ENCODE measurements around the gene PTPN7.
A peak's percentile ranks its signal among the peaks of the same experiment; 100 is the strongest.
"Not testable (repeated sequence)": the region's sequence is repeated elsewhere in the genome, so short reads cannot be mapped to it uniquely, and the experiment has no call there.

PTPN7 gene

GRCh38 chr1:202156590-202156989 is 3.8 kb downstream of the PTPN7 start:
- H3K27ac Mint-ChIP-seq, result no peak overlapping the region
- H3K27me3 Mint-ChIP-seq (ENCODE audit: low read depth), result no peaks in the 10 kb centered on the region
- peaks cover 55% of the 10 kb centered on the region for H3K4me1 Mint-ChIP-seq (ENCODE audit: low read depth)
- DNase-seq (ENCODE audit: low spot score), result no peak
- H3K4me3 Mint-ChIP-seq, result peak overlapping the region; percentile 62
- no peaks in the 10 kb centered on the region for H3K9me3 Mint-ChIP-seq
- H3K36me3 Mint-ChIP-seq (ENCODE audit: low read depth), result peaks cover 72% of the 10 kb centered on the region

GRCh38 chr1:202155478-202156021 is 4.9 kb downstream of the PTPN7 start:
- Mint-ChIP-seq H3K4me1 (ENCODE audit: low read depth) (peaks cover 53% of the 10 kb centered on the region), H3K4me3 (peak overlapping the region; percentile 43), H3K36me3 (ENCODE audit: low read depth) (peaks cover 81% of the 10 kb centered on the region), H3K27me3 (ENCODE audit: low read depth) (no peaks in the 10 kb centered on the region), H3K9me3 (no peaks in the 10 kb centered on the region), H3K27ac (peak overlapping the region; percentile 3)
- no peak for DNase-seq (ENCODE audit: low spot score)

DNA sequence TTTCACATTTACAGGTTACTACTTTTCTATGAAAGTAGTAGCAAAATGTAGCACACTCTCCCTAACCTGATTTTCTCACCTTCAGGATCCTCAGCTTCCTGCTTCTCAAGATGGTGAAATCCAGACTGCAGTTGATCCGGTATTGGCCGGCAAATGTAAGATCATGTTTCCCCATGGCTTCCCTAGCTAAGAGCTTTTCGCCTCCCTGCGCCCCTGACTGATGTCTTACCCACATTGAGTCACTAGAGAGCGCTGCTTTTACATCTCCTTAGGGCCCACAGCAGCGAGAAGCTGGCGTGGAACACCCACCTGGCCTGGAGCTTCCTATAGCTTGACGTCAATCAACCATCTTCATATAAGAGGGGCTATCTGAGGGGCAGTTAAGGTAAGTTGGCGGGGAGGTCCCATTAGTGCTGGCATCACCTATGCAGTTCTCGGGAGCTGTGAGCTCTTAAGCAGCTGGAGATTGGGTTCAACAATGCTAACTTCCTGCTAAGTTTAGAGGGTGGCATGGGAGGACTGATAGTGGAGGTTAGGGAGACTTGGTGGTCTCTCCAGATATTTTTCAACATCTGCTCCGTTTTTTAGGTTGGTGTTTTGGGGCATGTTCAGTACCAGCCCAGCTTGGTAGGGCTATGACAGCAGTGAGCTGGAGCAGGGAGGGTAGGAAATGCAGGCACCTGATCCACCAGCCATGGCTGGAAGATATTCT is 5.5 kb downstream of the PTPN7 start:
- H3K27ac Mint-ChIP-seq, result peak overlapping the region; percentile 47
- no peaks in the 10 kb centered on the region for H3K27me3 Mint-ChIP-seq (ENCODE audit: low read depth)
- no peaks in the 10 kb centered on the region for H3K9me3 Mint-ChIP-seq
- H3K36me3 Mint-ChIP-seq (ENCODE audit: low read depth), result peaks cover 81% of the 10 kb centered on the region
- peak; percentile 18 for DNase-seq (ENCODE audit: low spot score)
- H3K4me1 Mint-ChIP-seq (ENCODE audit: low read depth), result peaks cover 51% of the 10 kb centered on the region
- H3K4me3 Mint-ChIP-seq, result peak overlapping the region; percentile 43

DNA sequence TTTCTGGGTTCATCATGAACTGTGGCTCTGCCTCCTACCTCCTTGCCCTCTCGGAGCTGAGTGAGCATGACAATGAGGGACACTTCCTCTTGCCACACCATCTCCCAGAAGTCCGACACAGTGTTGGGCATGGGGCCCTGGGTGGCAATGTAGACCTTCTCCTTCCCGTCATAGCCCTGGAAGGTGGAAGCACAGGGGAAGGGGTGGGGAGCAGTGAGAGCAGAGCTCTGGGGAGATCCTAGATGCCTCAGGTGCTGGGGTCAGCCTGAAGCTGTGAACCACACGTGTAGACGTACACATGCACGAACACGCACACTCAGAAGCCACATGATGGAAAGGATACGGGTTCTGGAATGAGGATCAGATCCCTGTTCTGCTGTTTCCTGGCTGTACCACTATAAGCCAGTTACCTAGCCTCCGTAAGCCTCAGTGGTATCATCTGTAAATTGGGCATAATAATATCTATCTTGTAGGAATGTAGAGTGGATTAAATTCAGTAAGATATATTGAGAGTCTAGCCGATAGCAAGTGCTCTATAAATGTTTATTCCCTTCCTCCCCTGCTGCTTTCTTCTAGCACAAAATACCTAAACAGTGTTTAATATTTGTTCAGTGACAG is 6.1 kb downstream of the PTPN7 start:
- Mint-ChIP-seq H3K4me1 (ENCODE audit: low read depth) (peaks cover 48% of the 10 kb centered on the region), H3K27me3 (ENCODE audit: low read depth) (no peaks in the 10 kb centered on the region), H3K9me3 (no peaks in the 10 kb centered on the region), H3K36me3 (ENCODE audit: low read depth) (peaks cover 79% of the 10 kb centered on the region), H3K4me3 (peak overlapping the region; percentile 43), H3K27ac (peak overlapping the region; percentile 47)
- no peak for DNase-seq (ENCODE audit: low spot score)

DNA sequence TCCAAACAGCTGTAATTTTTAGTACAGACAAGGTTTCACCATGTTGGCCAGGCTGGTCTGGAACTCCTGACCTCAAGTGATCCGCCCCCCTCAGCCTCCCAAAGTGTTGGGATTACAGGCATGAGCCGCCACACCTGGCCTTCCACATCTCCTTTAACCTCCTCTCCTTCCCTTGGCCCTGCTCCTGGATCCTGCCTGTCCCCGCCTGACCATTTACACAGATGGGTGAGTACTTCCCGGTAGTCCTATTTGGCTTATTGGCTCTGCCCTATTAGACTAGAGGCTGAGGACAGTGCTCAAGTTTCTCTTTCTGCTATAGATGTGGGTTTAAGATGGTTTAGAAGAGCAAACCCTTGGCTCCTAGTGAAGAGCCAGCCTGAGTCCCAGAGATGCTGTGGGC is 7.1 kb downstream of the PTPN7 start:
- no peak for DNase-seq (ENCODE audit: low spot score)
- Mint-ChIP-seq H3K27ac (peak overlapping the region; percentile 38), H3K36me3 (ENCODE audit: low read depth) (peaks cover 77% of the 10 kb centered on the region), H3K27me3 (ENCODE audit: low read depth) (no peaks in the 10 kb centered on the region), H3K4me1 (ENCODE audit: low read depth) (peaks cover 42% of the 10 kb centered on the region), H3K4me3 (no peak overlapping the region), H3K9me3 (no peaks in the 10 kb centered on the region)

DNA sequence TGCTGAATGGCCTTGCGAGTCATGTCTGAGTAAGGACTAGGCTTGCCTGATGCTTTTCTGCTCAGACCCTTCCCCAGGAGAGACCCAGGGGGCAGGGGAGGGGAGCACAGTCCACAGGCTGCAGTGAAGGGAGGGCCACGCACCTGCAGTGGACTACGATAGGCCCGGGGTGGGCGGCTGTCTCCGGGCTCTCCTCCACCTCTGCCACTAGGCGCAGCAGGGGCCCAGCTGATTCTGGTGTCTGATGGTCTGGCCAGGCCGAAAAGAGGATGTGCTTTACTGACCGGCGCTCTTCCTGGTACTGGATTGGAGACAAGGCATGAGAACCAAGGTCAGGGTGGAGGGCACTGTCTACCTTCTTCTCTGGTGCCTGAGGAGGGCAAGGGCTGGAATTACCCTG is 8.0 kb downstream of the PTPN7 start:
- Mint-ChIP-seq H3K4me1 (ENCODE audit: low read depth) (peaks cover 37% of the 10 kb centered on the region), H3K36me3 (ENCODE audit: low read depth) (peaks cover 73% of the 10 kb centered on the region), H3K27me3 (ENCODE audit: low read depth) (no peaks in the 10 kb centered on the region), H3K27ac (no peak overlapping the region), H3K9me3 (no peaks in the 10 kb centered on the region), H3K4me3 (no peak overlapping the region)
- DNase-seq (ENCODE audit: low spot score), result no peak

DNA sequence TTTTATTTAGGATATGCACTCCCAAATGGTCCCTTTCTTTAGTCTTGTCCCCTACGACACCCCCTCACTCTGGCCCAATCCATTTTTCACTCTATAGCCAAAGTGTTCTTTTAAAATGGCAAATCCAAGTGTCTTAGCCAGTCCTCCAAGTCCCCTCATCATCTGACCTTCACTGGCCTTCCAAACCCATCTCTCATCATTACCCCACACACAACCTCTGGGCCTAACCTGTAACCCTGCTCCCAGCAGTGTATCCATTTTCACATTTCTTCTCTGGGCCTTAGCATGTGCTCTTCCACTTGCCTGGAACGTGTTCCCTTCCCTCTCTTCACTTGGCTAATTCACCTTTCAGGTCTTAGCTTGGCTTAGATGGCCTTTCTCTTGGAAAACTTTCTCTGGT is 9.4 kb downstream of the PTPN7 start:
- H3K9me3 Mint-ChIP-seq, result no peaks in the 10 kb centered on the region

GRCh38 chr1:202150602-202151001 is 9.8 kb downstream of the PTPN7 start:
- DNase-seq (ENCODE audit: low spot score), result no peak
- no peaks in the 10 kb centered on the region for H3K9me3 Mint-ChIP-seq
- no peaks in the 10 kb centered on the region for H3K27me3 Mint-ChIP-seq (ENCODE audit: low read depth)
- H3K36me3 Mint-ChIP-seq (ENCODE audit: low read depth), result peaks cover 62% of the 10 kb centered on the region
- H3K27ac Mint-ChIP-seq, result peak overlapping the region; percentile 65
- no peak overlapping the region for H3K4me3 Mint-ChIP-seq
- peaks cover 31% of the 10 kb centered on the region for H3K4me1 Mint-ChIP-seq (ENCODE audit: low read depth)

More for the DNA sequence above, 9.4 kb downstream of the PTPN7 start:
- Mint-ChIP-seq H3K4me1 (ENCODE audit: low read depth) (peaks cover 32% of the 10 kb centered on the region), H3K27ac (peak overlapping the region; percentile 65), H3K36me3 (ENCODE audit: low read depth) (peaks cover 66% of the 10 kb centered on the region), H3K4me3 (no peak overlapping the region), H3K27me3 (ENCODE audit: low read depth) (no peaks in the 10 kb centered on the region)
- DNase-seq (ENCODE audit: low spot score), result no peak

GRCh38 chr1:202150187-202150586 is 10.2 kb downstream of the PTPN7 start:
- Mint-ChIP-seq H3K9me3 (no peaks in the 10 kb centered on the region), H3K4me1 (ENCODE audit: low read depth) (peaks cover 31% of the 10 kb centered on the region), H3K36me3 (ENCODE audit: low read depth) (peaks cover 58% of the 10 kb centered on the region), H3K27me3 (ENCODE audit: low read depth) (no peaks in the 10 kb centered on the region), H3K27ac (no peak overlapping the region), H3K4me3 (no peak overlapping the region)
- DNase-seq (ENCODE audit: low spot score), result no peak

DNA sequence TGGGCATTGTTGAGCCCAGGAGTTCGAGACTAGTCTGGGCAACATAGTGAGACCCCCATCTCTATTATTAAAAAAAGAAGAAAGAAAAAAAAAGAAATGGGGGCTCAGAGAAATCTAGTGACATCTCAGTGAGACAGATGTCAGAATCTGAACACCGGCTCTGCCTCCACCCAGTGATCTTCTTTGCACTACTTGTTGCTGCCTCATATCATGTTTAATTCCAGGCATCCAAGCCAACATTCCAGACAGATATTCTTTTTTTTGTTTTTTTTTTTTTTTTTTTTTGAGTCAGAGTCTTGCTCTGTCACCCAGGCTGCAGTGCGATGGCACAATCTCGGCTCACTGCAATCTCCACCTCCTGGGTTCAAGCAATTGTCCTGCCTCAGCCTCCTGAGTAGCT is 10.8 kb downstream of the PTPN7 start:
- no peak overlapping the region for H3K27ac Mint-ChIP-seq
- H3K36me3 Mint-ChIP-seq (ENCODE audit: low read depth), result peaks cover 52% of the 10 kb centered on the region
- H3K4me1 Mint-ChIP-seq (ENCODE audit: low read depth), result peaks cover 26% of the 10 kb centered on the region
- no peak for DNase-seq (ENCODE audit: low spot score)
- no peaks in the 10 kb centered on the region for H3K9me3 Mint-ChIP-seq
- H3K4me3 Mint-ChIP-seq, result no peak overlapping the region
- no peaks in the 10 kb centered on the region for H3K27me3 Mint-ChIP-seq (ENCODE audit: low read depth)

GRCh38 chr1:202148391-202148790 is 12.0 kb downstream of the PTPN7 start:
- H3K27me3 Mint-ChIP-seq (ENCODE audit: low read depth), result no peaks in the 10 kb centered on the region
- no peak for DNase-seq (ENCODE audit: low spot score)
- no peaks in the 10 kb centered on the region for H3K9me3 Mint-ChIP-seq
- H3K27ac Mint-ChIP-seq, result no peak overlapping the region
- H3K36me3 Mint-ChIP-seq (ENCODE audit: low read depth), result peaks cover 48% of the 10 kb centered on the region
- H3K4me1 Mint-ChIP-seq (ENCODE audit: low read depth), result peaks cover 26% of the 10 kb centered on the region
- no peak overlapping the region for H3K4me3 Mint-ChIP-seq

- Mint-ChIP-seq H3K27ac (peak overlapping the region; percentile 10), H3K36me3 (ENCODE audit: low read depth) (peaks cover 39% of the 10 kb centered on the region), H3K4me3 (no peak overlapping the region), H3K9me3 (no peaks in the 10 kb centered on the region), H3K27me3 (ENCODE audit: low read depth) (no peaks in the 10 kb centered on the region), H3K4me1 (ENCODE audit: low read depth) (peaks cover 28% of the 10 kb centered on the region)
- DNase-seq (ENCODE audit: low spot score), result no peak
Measured at GRCh38 chr1:202146993-202147392, 13.4 kb downstream of the PTPN7 start.

GRCh38 chr1:202146279-202146678 is 14.1 kb downstream of the PTPN7 start:
- no peak for DNase-seq (ENCODE audit: low spot score)

GRCh38 chr1:202145744-202146140 is 14.7 kb downstream of the PTPN7 start:
- H3K36me3 Mint-ChIP-seq (ENCODE audit: low read depth), result peaks cover 33% of the 10 kb centered on the region
- peaks cover 28% of the 10 kb centered on the region for H3K4me1 Mint-ChIP-seq (ENCODE audit: low read depth)
- not testable (repeated sequence) for H3K9me3 Mint-ChIP-seq; H3K27me3 Mint-ChIP-seq (ENCODE audit: low read depth); DNase-seq (ENCODE audit: low spot score)
- peak overlapping the region; percentile 73 for H3K27ac Mint-ChIP-seq
- H3K4me3 Mint-ChIP-seq, result peak overlapping the region; percentile 72

More at GRCh38 chr1:202146279-202146678, 14.1 kb downstream of the PTPN7 start:
- Mint-ChIP-seq H3K27ac (peak overlapping the region; percentile 57), H3K27me3 (ENCODE audit: low read depth) (no peaks in the 10 kb centered on the region), H3K4me3 (peak overlapping the region; percentile 34), H3K9me3 (no peaks in the 10 kb centered on the region), H3K36me3 (ENCODE audit: low read depth) (peaks cover 39% of the 10 kb centered on the region), H3K4me1 (ENCODE audit: low read depth) (peaks cover 30% of the 10 kb centered on the region)
